Amniotic stem cell (primary cell): ENCODE results near the gene BAHCC1.

Experiments used
- DNase-seq: peaks from one replicate; lab custom pipeline; 2025; lab: John Stamatoyannopoulos, UW

The BAHCC1 gene

GRCh38 chr17:81480140-81481072 is 85.1 kb downstream of the BAHCC1 start:
- DNase-seq: no peak

GRCh38 chr17:81481073-81481799 is 86.0 kb downstream of the BAHCC1 start:
- peak; percentile 7 for DNase-seq

GRCh38 chr17:81481815-81482505 is 86.7 kb downstream of the BAHCC1 start:
- DNase-seq: no peak

GRCh38 chr17:81482673-81483072 is 87.4 kb downstream of the BAHCC1 start:
- no peak for DNase-seq

GRCh38 chr17:81483085-81483861 is 88.0 kb downstream of the BAHCC1 start:
- DNase-seq: no peak

- DNase-seq: no peak
Measured at GRCh38 chr17:81483862-81484194, 88.6 kb downstream of the BAHCC1 start.

- DNase-seq: peak; percentile 43
Measured at GRCh38 chr17:81484195-81484979, 89.1 kb downstream of the BAHCC1 start.

GRCh38 chr17:81486199-81486810 is 91.0 kb downstream of the BAHCC1 start:
- DNase-seq: no peak

- DNase-seq: no peak
Measured at GRCh38 chr17:81487089-81487486, 91.8 kb downstream of the BAHCC1 start.

GRCh38 chr17:81487487-81488275 is 92.4 kb downstream of the BAHCC1 start:
- peak; percentile 39 for DNase-seq

- no peak for DNase-seq
Measured at GRCh38 chr17:81488276-81488860, 93.1 kb downstream of the BAHCC1 start.

GRCh38 chr17:81489012-81489997 is 94.0 kb downstream of the BAHCC1 start:
- no peak for DNase-seq

GRCh38 chr17:81489998-81490992 is 95.0 kb downstream of the BAHCC1 start:
- DNase-seq: no peak

GRCh38 chr17:81491181-81491581 is 95.9 kb downstream of the BAHCC1 start:
- no peak for DNase-seq

GRCh38 chr17:81491761-81492160 is 96.5 kb downstream of the BAHCC1 start:
- DNase-seq: no peak

GRCh38 chr17:81492202-81492601 is 96.9 kb downstream of the BAHCC1 start:
- no peak for DNase-seq

- DNase-seq: no peak
Measured at GRCh38 chr17:81492706-81493105, 97.4 kb downstream of the BAHCC1 start.
